K562 (cell line): Measurements from ENCODE around the gene TFCP2. TPM values are rescaled to one million over a fixed set of nuclear protein-coding genes. Genes with fewer than 3 reads are reported as not detected.

Experiments
- CAMTA2 ChIP-seq: fragments of 250-450 bp; sonication (Bioruptor Pico); conservative IDR thresholded peaks from 2 replicates; pipeline ENCODE4 v1.5.1; 2022
- CHD4 ChIP-seq: fragments of 200-600 bp; sonication (generic); IDR thresholded peaks from 3 replicates; pipeline ENCODE4 v1.6.1; 2012; ENCODE audit warnings: low read depth, mild to moderate bottlenecking, mixed read lengths, low read length, inconsistent platforms; ENCODE audit not compliant: insufficient read depth, insufficient replicate concordance, poor library complexity, severe bottlenecking
- DMBX1 ChIP-seq: fragments of 250-450 bp; sonication (Bioruptor Pico); IDR thresholded peaks from 2 replicates; pipeline ENCODE4 v1.8.0; 2022; ENCODE audit warnings: inconsistent platforms, mild to moderate bottlenecking, moderate library complexity, borderline replicate concordance
- ELF4 ChIP-seq: fragments of 450-650 bp; formaldehyde crosslinking; IDR thresholded peaks from 2 replicates; pipeline ENCODE4 v1.4.0; 2022; ENCODE audit warnings: missing genetic modification characterization
- GTF2E2 ChIP-seq: fragments of 200-800 bp; sonication (Bioruptor generic); IDR thresholded peaks from 2 replicates; pipeline ENCODE4 v1.6.1; 2016; ENCODE audit warnings: missing genetic modification characterization, missing compliant biosample characterization
- HDAC3 ChIP-seq: fragments of 450-650 bp; IDR thresholded peaks from 2 replicates; pipeline ENCODE4 v1.6.1; 2018; ENCODE audit warnings: borderline replicate concordance, mild to moderate bottlenecking, moderate library complexity; ENCODE audit not compliant: partially characterized antibody
- HNRNPL ChIP-seq: fragments of 200-400 bp; formaldehyde crosslinking; IDR thresholded peaks from 2 replicates; pipeline ENCODE4 v1.6.1; 2017; ENCODE audit warnings: low read depth, mild to moderate bottlenecking, low read length
- KAT2B ChIP-seq: IDR thresholded peaks from one replicate; pipeline ENCODE4 v1.6.1; 2012; ENCODE audit warnings: low read depth, mild to moderate bottlenecking, control low read depth, inconsistent platforms, low read length, moderate library complexity
- KDM2B ChIP-seq: fragments of 250-450 bp; sonication (Bioruptor Pico); IDR thresholded peaks from 2 replicates; pipeline ENCODE4 v1.8.0; 2021; ENCODE audit warnings: mild to moderate bottlenecking, moderate library complexity
- MTA1 ChIP-seq: fragments of 450-650 bp; IDR thresholded peaks from 2 replicates; pipeline ENCODE4 v1.6.1; 2017; ENCODE audit warnings: borderline replicate concordance
- PCBP1 ChIP-seq: fragments of 200-400 bp; formaldehyde crosslinking; IDR thresholded peaks from 2 replicates; pipeline ENCODE4 v1.6.1; 2018; ENCODE audit warnings: mild to moderate bottlenecking, low read depth, low read length; ENCODE audit not compliant: poor library complexity, severe bottlenecking
- POLR2A ChIP-seq: fragments of 450-650 bp; conservative IDR thresholded peaks from 2 replicates; pipeline ENCODE4 v1.6.1; 2016
- RAD21 ChIP-seq, 2 experiments: fragments of 250-450 bp in 1 of 2; fragments of 450-650 bp in 1 of 2; sonication (Bioruptor Pico) in 1 of 2; formaldehyde crosslinking in 1 of 2; IDR thresholded peaks in 1 of 2; conservative IDR thresholded peaks in 1 of 2; 2 replicates each; pipeline versions ENCODE4 v1.4.0 to v1.8.0; 2020 to 2022; ENCODE audit warnings: mild to moderate bottlenecking in 2 of 2, moderate library complexity in 1 of 2
- SAP30 ChIP-seq: fragments of 200-600 bp; sonication (generic); IDR thresholded peaks from 2 replicates; pipeline ENCODE4 v1.6.1; 2012; ENCODE audit warnings: borderline replicate concordance, low read depth, mild to moderate bottlenecking, moderate library complexity, low read length, control low read depth, inconsistent platforms; ENCODE audit not compliant: insufficient read depth, poor library complexity, severe bottlenecking
- SETDB1 ChIP-seq: IDR thresholded peaks from one replicate; pipeline ENCODE4 v1.6.1; 2012; ENCODE audit warnings: low read length, control low read depth, inconsistent platforms
- TSC22D4 ChIP-seq: fragments of 450-650 bp; IDR thresholded peaks from 2 replicates; pipeline ENCODE4 v1.6.1; 2016; ENCODE audit warnings: missing genetic modification characterization, missing biosample characterization, control low read depth
- ZNF239 ChIP-seq: fragments of 250-450 bp; sonication (Bioruptor Pico); IDR thresholded peaks from 2 replicates; pipeline ENCODE4 v1.4.0; 2020; ENCODE audit warnings: mild to moderate bottlenecking
- ZNF584 ChIP-seq: fragments of 200-800 bp; sonication (Bioruptor generic); IDR thresholded peaks from 2 replicates; pipeline ENCODE4 v1.6.1; 2016; ENCODE audit warnings: low read depth, mild to moderate bottlenecking, missing genetic modification characterization, missing compliant biosample characterization
- polyA plus RNA-seq, 8 experiments: library from polyadenylated mRNA; depleted of rRNA in 4 of 8; stranded (reverse) in 5 of 8; unstranded in 3 of 8; fragments of >200 nt; fragmentation: Nextera tagmentation in 2 of 8; fragmentation: Illumina TruSeq in 1 of 8; extraction: Ambion mirVana in 2 of 8; extraction: Trizol in 1 of 8; gene quantifications; 2 replicates each; pipeline versions ENCODE4 v1.2.1 to v1.2.3, GENCODE V29; 2011 to 2014; ENCODE audit warnings: inconsistent platforms in 1 of 8, missing spikeins in 1 of 8
- total RNA-seq, 7 experiments: library from RNA; depleted of rRNA in 6 of 7; stranded (reverse); fragments of >200 nt in 6 of 7; fragmentation: Illumina TruSeq in 2 of 7; extraction: Trizol in 2 of 7; gene quantifications; 2 replicates each; pipeline versions ENCODE4 v1.2.1 to v1.2.3, GENCODE V29; 2011 to 2021; ENCODE audit warnings: low replicate concordance in 1 of 7
- TF ChIP-seq, protein P1 (sequence below): fragments of 250-450 bp; sonication (Bioruptor Pico); IDR thresholded peaks from 2 replicates; pipeline ENCODE4 v1.5.1; 2021; ENCODE audit warnings: mild to moderate bottlenecking
- TF ChIP-seq, protein P2 (sequence below): fragments of 250-450 bp; sonication (Bioruptor Pico); IDR thresholded peaks from 2 replicates; pipeline ENCODE4 v1.8.0; 2021; ENCODE audit warnings: borderline replicate concordance, mild to moderate bottlenecking, moderate library complexity; ENCODE audit not compliant: poor library complexity, severe bottlenecking
- TF ChIP-seq, protein P3 (sequence below): IDR thresholded peaks from 2 replicates; pipeline ENCODE4 v1.6.1; 2016; ENCODE audit warnings: missing genetic modification characterization, missing compliant biosample characterization
- TF ChIP-seq, protein P4 (sequence below): IDR thresholded peaks from 3 replicates; pipeline ENCODE4 v1.6.1; 2011; ENCODE audit warnings: borderline replicate concordance, mild to moderate bottlenecking; ENCODE audit not compliant: insufficient read length, insufficient read depth

TFCP2 gene
- total and polyA plus RNA-seq, 9 of the 15 experiments (the other 6 are each of a cell fraction or from before 2014, with no cell fraction given) = 8.0 to 38.9 (median 19.3) TPM

DNA sequence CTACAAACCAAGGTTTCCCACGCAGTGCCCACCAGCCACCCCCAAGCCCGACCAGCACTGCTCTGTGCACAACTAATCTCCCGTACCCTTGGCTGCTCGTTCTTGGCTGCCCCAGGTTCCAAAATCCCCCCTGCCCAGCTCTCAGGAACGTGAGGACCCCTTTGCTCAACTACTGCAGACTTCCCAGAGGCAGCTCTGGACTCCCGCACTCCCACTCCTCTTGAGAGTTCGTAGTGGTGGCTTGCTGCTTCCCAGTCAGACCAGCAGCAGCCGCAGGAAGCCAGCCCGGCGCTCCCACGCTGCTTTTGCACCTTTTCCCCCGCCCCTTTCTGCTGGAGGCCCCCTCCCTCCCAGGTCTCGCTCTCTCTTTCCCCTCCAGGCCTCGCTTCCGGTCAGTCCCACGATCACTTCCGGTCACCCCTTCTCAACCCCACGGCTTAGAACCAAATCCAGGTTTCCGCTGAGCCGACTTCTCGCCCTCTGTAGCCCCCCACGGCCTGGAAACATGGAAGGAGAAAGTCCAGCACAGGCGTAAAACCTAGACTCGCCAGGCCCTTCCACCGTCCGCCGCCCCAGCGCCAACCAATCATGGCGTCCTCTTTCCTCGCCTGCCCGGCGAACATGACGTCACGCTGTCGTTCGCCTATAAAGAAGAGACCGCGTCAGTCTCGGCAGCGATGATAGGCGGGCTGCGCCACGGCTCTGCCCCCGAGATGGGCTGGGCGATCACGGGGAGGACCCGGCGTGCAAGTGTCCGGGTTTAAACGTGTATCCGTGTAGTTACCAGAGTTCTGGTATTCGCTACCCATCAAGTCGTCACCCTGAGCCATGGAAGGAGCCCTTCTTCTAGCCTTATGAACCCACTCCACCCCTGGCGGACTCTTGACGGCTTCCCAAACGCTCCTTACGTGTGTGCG is at the start of gene TFCP2 (continued):
- TF ChIP-seq, protein P1, sequence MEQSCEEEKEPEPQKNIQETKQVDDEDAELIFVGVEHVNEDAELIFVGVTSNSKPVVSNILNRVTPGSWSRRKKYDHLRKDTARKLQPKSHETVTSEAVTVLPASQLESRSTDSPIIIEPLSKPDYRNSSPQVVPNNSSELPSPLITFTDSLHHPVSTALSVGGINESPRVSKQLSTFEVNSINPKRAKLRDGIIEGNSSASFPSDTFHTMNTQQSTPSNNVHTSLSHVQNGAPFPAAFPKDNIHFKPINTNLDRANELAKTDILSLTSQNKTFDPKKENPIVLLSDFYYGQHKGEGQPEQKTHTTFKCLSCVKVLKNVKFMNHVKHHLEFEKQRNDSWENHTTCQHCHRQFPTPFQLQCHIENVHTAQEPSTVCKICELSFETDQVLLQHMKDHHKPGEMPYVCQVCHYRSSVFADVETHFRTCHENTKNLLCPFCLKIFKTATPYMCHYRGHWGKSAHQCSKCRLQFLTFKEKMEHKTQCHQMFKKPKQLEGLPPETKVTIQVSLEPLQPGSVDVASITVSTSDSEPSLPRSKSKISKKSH = no peak
- TF ChIP-seq, protein P2, sequence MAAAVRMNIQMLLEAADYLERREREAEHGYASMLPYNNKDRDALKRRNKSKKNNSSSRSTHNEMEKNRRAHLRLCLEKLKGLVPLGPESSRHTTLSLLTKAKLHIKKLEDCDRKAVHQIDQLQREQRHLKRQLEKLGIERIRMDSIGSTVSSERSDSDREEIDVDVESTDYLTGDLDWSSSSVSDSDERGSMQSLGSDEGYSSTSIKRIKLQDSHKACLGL = no peak
- TF ChIP-seq ELF4 (CRISPR knock-in tag) (peak; percentile 46; the same call in 1 of the 2 replicates), GTF2E2 (peak; percentile 89), SAP30 (peak; percentile 75), KAT2B (no peak), SETDB1 (no peak), KDM2B (CRISPR knock-in tag) (no peak), DMBX1 (no peak), HDAC3 (no peak), ZNF239 (CRISPR knock-in tag) (no peak), RAD21 (CRISPR knock-in tag; conservative IDR thresholded peaks at IDR 0.05 in 1 of 2, IDR thresholded peaks at IDR 0.05 in 1 of 2) (peak in 1 of 2 experiments; percentile 13; a peak in 2 of 4 replicates), CAMTA2 (CRISPR knock-in tag) (no peak), TSC22D4 (tag) (no peak), HNRNPL (no peak), MTA1 (0 out of 2 replicates have a peak, but pooled peaks have one; percentile 44), POLR2A (peak; percentile 90), ZNF584 (CRISPR knock-in tag) (no peak), CHD4 (no peak), PCBP1 (no peak)
- TF ChIP-seq, protein P3, sequence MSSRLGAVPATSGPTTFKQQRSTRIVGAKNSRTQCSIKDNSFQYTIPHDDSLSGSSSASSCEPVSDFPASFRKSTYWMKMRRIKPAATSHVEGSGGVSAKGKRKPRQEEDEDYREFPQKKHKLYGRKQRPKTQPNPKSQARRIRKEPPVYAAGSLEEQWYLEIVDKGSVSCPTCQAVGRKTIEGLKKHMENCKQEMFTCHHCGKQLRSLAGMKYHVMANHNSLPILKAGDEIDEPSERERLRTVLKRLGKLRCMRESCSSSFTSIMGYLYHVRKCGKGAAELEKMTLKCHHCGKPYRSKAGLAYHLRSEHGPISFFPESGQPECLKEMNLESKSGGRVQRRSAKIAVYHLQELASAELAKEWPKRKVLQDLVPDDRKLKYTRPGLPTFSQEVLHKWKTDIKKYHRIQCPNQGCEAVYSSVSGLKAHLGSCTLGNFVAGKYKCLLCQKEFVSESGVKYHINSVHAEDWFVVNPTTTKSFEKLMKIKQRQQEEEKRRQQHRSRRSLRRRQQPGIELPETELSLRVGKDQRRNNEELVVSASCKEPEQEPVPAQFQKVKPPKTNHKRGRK (tag) = no peak
- TF ChIP-seq, protein P4, sequence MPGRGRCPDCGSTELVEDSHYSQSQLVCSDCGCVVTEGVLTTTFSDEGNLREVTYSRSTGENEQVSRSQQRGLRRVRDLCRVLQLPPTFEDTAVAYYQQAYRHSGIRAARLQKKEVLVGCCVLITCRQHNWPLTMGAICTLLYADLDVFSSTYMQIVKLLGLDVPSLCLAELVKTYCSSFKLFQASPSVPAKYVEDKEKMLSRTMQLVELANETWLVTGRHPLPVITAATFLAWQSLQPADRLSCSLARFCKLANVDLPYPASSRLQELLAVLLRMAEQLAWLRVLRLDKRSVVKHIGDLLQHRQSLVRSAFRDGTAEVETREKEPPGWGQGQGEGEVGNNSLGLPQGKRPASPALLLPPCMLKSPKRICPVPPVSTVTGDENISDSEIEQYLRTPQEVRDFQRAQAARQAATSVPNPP = no peak
